GM13976 (cell line): ENCODE measurements around the gene ST6GALNAC6.

Experiments used
- DNase-seq: peaks from one replicate; pipeline ENCODE4 v3.0.0; 2012; ENCODE audit warnings: low spot score
- CTCF ChIP-seq: IDR thresholded peaks from 2 replicates; pipeline ENCODE4 v1.5.1; 2012; ENCODE audit warnings: borderline replicate concordance, mild to moderate bottlenecking; ENCODE audit not compliant: insufficient read depth; ENCODE audit errors: extremely low read depth, missing control alignments, control extremely low read depth
- in situ Hi-C: fragments of 300-500 bp; cut with MboI; formaldehyde crosslinking; loops from one replicate; pipeline ENCODE4 v1.12.0; 2022; ENCODE audit warnings: low sequenced_read_pairs, mixed read lengths, inconsistent platforms; ENCODE audit not compliant: unreplicated experiment

Gene ST6GALNAC6

DNA sequence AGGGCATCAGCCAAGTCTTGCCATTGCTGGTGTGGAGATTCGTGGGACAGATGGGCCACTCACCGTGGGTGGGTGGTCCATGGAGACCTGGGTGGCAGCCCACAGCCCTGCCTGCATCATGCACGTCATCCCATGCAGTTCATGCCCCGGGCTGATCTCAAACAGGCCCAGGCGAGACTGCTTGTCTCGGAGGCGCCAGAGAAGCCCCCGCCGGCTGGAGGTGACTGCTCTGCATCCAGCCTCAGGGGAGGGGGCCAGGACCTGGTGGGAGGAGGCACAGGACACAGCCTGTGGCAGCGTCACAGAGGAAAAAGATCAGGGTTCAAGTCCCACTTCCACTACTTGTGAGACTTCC, 30.2 kb upstream of the ST6GALNAC6 start:
- in situ Hi-C loops = loop anchor here (25.0 kb wide), 1 partner anchor 108 kb away; no protein-coding TSS in a partner anchor
- DNase-seq = no peak
- no peak for TF ChIP-seq CTCF

- no peak for DNase-seq
- in situ Hi-C loops = loop anchor here (25.0 kb wide), 1 partner anchor 108 kb away; no protein-coding TSS in a partner anchor
- no peak for TF ChIP-seq CTCF
These were observed 29.5 kb upstream of the ST6GALNAC6 start for GRCh38 chr9:127928676-127929624.

DNA sequence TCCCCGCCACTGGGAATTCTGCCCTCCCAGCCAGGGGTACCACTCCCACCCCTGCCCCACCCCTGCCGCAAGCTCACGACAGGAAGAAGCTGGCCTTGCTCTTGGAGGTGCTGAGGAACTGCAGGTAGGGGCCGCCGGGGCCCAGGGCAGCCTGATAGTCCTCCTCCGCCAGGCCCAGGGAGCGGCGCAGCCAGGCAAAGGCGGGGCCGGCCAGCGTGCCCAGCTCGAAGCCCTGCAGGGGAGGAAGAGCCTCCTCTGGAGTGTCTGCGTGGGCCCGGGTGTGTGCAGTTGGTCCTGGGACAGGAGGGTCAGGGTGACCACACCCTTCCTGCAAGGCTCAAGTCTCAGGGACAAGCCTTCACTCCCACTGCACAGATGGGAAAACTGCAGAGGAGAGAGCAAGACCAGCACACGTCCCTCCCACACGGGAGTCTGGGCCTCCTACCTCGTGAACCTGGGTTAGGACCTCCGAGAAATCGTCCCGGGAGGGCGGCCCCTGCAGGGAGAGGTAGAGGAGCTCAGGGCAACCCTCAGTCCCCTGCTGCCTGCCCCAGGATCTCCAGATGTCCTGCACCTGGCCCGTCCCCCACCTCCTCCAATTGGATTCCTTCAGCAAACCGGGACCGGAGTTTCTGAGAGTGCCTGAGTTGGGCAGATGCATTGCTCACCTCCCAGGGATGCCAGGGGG, 28.7 kb upstream of the ST6GALNAC6 start:
- in situ Hi-C loops = loop anchor here (25.0 kb wide), 1 partner anchor 109 kb away; no protein-coding TSS in a partner anchor
- no peak for TF ChIP-seq CTCF
- DNase-seq = no peak

DNA sequence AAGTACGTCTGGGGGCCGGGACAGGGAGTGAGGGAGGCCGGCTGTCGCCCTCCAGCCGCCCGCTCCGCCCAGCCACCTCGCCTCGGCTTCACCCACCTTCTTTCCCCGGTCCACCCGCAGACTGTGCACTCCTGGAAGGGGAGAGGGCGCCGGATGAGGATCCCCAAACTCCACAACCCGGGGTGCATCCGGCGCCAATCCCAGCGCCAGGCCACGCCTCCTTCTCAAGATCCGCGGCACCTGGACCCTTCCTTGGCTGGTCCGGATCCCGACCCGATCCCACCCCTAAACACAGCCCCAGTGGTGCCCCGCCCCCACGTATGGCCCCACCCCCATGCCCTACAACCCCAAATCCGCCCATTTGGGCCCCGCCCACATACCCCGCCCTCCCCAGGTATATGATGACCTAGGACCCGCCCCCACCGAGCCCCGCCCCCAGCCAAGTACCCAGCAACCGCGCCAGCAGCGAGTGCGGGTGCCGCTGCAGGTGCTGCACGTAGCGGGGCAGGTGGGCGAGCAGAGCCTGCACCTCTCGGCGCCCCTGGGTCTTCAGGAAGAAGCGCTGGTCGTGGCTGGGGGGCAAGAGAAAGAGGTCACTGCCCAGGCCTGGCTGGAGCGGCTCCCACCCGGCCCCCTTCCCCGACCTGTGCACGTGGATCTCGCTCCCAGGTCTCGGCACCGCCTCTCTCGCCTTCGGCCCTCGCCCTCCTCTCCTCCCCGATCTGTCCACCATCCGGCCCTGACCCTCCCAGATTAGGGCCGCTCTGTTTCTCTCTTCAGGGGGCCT, 28.0 kb upstream of the ST6GALNAC6 start:
- no peak for DNase-seq
- in situ Hi-C loops = loop anchor here (25.0 kb wide), 1 partner anchor 110 kb away; no protein-coding TSS in a partner anchor
- no peak for TF ChIP-seq CTCF

GRCh38 chr9:127926906-127927200, 27.4 kb upstream of the ST6GALNAC6 start:
- in situ Hi-C loops = loop anchor here (25.0 kb wide), 1 partner anchor 110 kb away; no protein-coding TSS in a partner anchor

More at GRCh38 chr9:127926906-127927200, 27.4 kb upstream of the ST6GALNAC6 start:
- TF ChIP-seq CTCF = no peak
- no peak for DNase-seq
